Measurements from ENCODE around the gene SUSD1.

SUSD1 gene

DNA sequence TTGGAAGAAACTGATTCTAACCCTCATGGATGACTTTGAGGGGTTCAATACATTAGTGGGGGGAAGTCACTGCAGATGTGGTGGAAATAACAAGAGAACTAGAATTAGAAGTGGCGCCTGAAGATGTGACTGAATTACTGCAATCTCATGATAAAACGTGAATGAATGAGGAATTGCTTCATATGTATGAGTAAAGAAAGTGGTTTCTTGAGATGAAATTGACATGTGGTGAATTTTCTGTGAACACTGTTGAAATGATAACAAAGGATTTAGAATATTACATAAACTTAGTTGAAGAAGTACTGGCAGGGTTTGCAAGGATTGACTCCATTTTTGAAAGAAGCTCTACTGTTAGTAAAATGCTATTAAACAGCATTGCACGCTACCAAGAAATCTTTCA lies 165.4 kb downstream of the SUSD1 start:
- DNase-seq = no peak

DNA sequence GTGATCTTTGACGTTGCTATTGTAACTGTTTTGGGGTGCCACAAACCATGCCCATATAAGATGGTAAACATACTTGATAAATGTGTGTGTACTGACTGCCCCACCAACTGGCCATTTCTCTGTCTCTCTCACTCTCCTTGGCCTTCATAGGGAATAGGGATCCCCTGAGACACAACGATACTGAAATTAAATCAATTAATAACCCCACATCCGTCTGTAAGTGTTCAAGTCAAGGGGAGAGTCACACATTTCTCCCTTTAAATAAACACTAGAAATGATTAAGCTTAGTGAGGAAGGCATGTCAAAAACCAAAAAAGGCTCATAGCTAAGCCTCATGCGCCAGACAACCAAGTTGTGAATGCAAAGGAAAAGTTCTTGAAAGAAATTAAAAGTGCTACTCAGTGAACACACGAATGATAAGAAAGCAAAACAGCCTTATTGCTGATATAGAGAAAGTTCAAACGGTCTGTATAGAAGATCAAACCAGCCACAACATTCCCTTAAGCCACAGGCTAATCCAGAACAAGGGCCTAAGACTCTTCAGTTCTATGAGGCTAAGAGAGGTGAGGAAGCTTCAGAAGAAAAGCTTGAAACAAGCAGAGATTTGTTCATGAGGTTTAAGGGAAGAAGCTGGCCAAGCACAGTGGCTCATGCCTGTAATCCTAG lies 167.4 kb downstream of the SUSD1 start:
- no peak for DNase-seq

DNA sequence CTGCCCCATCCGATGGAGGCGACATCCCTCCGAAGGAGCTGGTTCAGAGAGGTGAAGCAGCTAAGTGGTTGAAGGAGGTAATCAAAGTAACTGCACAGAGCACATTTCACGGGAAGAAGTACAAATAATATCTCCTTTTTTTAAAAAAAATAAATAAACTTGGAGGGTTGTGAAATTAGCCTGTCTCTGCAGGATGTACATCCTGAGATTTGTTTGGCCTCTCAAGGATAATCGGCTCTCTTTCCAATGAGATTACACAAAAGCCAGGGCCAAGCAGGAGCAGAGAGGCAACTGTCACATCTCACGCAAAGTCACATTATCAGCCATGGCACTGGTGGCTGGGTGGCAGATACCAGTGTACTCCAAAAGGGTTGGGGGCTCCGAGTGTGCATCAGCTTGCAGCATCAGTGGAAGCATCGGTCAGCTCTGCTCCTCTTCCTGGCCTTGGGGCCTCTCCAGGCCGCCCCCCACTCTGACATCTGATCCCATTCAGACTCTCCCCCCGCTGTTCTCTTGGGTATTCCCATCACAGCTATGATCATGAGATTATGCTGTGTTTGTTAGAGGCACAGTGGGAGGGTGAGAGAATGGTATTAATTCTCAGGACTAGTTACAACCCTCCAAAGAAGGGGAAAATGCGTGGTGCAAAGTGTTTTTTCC lies 168.6 kb downstream of the SUSD1 start:
- DNase-seq = no peak

GRCh38 chr9:112005939-112006338 lies 169.2 kb downstream of the SUSD1 start:
- DNase-seq = no peak

- DNase-seq = no peak
Measured at GRCh38 chr9:112003538-112003937, 171.6 kb downstream of the SUSD1 start.

GRCh38 chr9:112002847-112003457 lies 172.1 kb downstream of the SUSD1 start:
- no peak for DNase-seq

DNA sequence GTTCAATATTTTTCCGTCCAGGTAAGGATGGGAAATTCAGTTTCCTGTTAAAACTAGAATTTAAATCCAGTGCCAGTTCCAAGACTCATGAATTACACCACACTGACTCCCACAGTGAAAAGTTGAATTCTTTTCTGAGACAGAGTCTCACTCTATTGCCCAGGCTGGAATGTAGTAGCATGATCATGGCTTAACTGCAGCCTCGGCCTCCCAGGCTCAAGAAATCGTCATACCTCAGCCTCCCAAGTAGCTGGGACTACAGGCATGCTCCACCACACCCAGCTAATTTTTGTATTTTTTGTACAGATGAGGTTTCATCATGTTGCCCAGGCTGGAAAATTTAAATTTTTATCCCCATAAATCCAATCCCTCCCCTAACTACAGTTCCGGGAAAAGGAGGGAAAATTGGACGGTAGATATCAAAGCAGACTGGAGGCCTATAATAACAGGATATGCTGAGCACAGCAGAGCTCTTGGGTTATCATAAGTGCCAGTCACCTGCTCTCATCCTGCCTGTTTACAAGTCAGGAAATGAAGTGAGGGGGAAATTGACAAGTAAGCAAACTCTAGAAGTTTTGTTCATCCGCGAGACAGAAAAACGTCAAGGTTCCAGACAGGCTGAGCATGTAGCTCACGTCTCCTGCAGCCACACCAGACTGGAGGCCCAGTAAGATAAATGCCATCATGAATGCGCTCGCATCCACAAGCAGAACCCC lies 172.8 kb downstream of the SUSD1 start:
- no peak for DNase-seq

GRCh38 chr9:112000743-112001142 lies 174.4 kb downstream of the SUSD1 start:
- DNase-seq = no peak

- no peak for DNase-seq
Measured at GRCh38 chr9:111999319-111999718, 175.8 kb downstream of the SUSD1 start.

- DNase-seq = no peak
Measured at GRCh38 chr9:111997831-111998230, 177.3 kb downstream of the SUSD1 start.

GRCh38 chr9:111994831-111995458 lies 180.2 kb downstream of the SUSD1 start:
- no peak for DNase-seq

GRCh38 chr9:111993319-111993718 lies 181.8 kb downstream of the SUSD1 start:
- DNase-seq = no peak

GRCh38 chr9:111992523-111992922 lies 182.6 kb downstream of the SUSD1 start:
- no peak for DNase-seq

GRCh38 chr9:111991179-111991578 lies 183.9 kb downstream of the SUSD1 start:
- DNase-seq = no peak
